ENCODE measurements around the gene CHL1.

DNA sequence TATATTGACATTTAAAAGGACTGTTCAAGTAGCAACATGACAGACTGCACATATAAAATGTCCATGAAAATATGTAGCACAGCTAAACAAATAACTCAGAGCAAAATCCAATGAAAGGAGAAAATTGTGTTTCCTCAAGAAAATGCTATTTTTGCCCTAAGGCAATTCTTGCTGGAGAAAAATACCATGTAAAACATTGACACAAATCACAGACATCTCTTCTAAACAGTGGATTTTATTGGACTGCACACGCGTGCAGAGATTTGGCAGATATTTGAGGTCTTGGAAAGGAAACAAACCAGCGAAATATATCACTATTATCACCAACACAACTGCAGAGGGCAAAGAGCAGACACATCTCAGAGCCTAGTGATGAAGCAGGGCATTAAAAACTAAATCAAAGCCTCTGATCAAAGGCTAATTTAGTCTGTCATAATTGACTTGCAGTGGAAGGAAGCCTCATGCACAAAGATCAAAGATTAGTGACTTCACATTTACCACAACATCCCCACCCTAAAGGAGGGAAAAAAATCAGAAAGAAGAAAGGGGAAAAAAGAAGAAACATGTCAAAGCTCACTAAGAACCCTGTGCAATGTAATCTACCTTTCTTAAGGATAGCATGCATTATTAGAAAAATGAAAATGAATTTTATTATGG lies 52.4 kb downstream of the CHL1 start:
- TF ChIP-seq, protein P1, sequence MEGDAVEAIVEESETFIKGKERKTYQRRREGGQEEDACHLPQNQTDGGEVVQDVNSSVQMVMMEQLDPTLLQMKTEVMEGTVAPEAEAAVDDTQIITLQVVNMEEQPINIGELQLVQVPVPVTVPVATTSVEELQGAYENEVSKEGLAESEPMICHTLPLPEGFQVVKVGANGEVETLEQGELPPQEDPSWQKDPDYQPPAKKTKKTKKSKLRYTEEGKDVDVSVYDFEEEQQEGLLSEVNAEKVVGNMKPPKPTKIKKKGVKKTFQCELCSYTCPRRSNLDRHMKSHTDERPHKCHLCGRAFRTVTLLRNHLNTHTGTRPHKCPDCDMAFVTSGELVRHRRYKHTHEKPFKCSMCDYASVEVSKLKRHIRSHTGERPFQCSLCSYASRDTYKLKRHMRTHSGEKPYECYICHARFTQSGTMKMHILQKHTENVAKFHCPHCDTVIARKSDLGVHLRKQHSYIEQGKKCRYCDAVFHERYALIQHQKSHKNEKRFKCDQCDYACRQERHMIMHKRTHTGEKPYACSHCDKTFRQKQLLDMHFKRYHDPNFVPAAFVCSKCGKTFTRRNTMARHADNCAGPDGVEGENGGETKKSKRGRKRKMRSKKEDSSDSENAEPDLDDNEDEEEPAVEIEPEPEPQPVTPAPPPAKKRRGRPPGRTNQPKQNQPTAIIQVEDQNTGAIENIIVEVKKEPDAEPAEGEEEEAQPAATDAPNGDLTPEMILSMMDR (IDR thresholded peaks at IDR 0.05) = no peak
- TF ChIP-seq POLR2AphosphoS5 (IDR thresholded peaks at IDR 0.05) = no peak

Measured in prostate gland (tissue), 2 donors.